GM21576 (cell line): Measurements from ENCODE around the gene ALKBH5.

Experiments
- ATAC-seq: cut with Tn5 transposase; IDR thresholded peaks from one replicate; pipeline ENCODE4 v1.9.1; 2021; ENCODE audit warnings: mild to moderate bottlenecking, moderate library complexity; ENCODE audit not compliant: unreplicated experiment

The ALKBH5 gene

GRCh38 chr17:18183334-18184142 lies at the start of gene ALKBH5:
ALKBH5 (plus strand) TSS chr17:18183828; CDS start chr17:18184244, 416 bp downstream.
- peak; percentile 79 for ATAC-seq

DNA sequence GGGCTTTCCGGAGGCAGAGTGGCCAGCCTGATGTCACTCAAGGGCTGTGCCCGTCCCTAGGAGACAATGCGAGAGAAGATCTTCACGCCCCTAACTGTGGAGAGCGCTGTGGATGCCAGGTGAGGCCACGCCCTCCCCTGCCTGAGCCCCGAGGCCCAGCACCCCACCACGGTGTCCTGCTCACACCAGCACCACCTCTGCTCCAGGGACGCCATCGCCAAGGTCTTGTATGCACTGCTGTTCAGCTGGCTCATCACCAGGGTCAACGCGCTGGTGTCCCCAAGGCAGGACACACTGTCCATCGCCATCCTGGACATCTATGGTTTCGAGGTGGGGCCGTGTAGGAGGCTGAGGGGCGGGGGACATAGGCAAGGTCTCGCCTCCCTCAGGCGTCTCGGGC lies 47.3 kb upstream of the ALKBH5 start:
- ATAC-seq = no peak

GRCh38 chr17:18138065-18138749 lies 45.4 kb upstream of the ALKBH5 start:
- no peak for ATAC-seq

DNA sequence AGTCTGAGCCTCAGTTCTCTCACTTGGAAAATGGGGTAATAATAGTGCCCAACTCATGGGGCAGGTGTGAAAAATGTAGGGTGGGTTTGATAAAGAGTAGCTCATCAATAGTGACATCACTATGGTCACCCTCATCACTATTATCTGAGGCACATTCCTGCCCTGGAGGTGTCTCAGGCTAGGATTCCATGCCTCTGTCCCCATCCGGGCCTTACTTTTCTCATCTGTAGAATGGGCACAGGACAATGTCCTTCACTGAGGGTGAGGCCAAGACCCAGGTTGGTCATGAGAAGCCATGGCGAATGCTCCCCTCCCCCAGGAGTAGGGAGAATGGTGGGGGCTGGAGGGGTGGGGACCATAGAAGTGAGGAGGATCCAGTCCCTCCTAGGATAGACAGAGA lies 44.5 kb upstream of the ALKBH5 start:
- ATAC-seq = no peak

DNA sequence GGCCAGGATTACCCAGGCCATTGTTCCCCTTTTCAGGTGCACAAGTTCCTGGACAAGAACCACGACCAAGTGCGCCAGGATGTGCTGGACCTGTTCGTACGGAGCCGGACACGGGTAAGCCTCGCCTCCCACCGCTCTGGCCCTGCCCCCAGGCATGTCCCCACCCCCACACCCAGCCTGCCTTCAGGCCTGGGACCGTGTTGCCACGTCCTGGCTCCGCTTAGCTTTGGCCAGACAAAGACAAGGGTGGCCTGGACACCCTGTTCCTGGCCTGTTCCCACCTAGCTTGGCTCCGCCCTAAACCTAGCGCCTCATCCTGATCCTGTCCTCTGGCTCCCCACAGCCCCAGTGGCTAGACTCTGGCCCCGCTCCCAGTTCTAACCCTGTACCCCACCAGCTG lies 44.1 kb upstream of the ALKBH5 start:
- no peak for ATAC-seq

- ATAC-seq = no peak
These were observed 43.7 kb upstream of the ALKBH5 start for GRCh38 chr17:18139949-18140348.

DNA sequence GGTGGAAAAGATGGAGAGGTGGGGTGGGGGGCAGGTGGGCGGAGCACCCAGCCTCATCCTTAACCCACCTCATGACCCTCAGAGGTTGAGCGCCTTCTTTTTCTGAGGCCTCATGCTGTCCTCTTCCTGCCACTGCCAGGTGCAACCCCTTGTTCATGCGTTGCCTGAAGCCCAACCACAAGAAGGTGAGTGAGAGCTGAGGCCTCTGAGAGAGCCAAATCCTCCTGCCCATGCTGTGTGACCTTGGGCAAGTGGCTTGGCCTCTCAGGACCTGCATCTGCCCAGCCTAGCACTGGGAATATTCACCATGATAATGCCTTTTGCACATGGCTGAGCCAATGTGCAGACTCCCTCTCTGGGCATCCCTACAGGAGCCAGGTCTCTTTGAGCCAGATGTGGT lies 43.0 kb upstream of the ALKBH5 start:
- no peak for ATAC-seq

DNA sequence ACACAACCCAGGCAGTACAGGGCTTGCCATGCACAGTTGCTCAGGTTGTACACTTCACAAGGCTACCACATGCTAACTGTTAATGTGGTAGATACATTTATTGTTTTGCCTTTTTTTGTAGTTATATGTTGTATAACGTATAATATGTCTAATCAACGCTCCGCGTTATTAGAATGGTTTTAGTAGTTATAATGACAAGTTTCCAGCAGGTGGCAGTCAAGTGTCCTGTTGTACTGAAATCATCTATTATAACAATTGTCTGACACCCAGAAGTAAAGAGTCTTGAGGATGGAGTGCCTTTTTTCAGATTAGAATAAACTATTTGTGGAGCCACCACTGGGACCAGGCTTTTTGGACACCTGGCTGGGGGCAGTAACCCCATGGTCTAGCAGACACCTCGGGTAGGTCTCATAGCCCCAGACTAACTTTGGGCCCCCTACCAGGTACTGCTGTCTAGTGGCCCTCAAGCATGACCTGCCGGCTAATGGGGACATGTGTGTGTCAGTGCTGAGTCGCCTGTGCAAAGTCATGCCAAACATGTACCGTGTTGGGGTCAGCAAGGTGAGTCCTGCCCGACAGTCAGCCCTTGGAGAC lies 42.3 kb upstream of the ALKBH5 start:
- ATAC-seq = no peak

DNA sequence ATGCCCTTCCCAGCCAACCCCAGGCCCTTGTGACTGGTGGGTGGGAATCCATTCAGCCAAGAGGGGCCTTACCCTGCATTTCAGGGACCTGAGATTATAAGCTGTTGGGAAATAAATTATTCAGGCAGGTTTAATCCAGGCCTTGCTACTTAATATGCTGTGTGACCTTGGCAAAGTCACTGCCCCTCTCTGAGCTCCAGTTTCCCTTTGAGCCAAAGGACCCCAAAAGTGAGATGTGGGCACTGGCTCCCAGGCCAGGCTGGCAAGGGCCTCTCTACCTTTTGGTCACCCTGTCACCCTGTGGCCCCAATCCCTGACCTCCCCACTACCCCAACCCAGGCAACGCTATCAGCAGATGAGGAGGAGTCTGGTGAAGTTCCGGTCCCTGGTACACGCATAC lies 41.2 kb upstream of the ALKBH5 start:
- no peak for ATAC-seq

- ATAC-seq = no peak
These were observed 40.3 kb upstream of the ALKBH5 start for GRCh38 chr17:18143044-18143936.

DNA sequence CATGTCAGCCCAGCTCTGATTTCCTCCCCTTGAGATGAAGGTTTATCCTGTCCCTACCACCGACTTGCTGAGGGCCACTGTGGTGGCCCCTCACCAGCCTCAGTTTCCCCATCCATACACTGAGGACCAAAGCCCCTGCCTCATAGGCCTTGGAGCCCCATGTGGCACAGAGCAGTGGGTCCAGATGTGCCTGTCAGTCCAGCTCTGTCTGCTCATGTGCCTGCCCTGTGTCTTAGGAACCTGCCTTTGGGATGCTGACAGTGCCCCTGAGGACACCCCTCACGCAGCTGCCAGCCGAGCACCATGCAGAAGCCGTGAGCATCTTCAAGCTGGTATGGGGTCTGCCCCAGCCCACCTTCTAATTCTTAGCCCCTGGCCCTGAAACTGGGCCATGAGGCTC lies 39.4 kb upstream of the ALKBH5 start:
- no peak for ATAC-seq

DNA sequence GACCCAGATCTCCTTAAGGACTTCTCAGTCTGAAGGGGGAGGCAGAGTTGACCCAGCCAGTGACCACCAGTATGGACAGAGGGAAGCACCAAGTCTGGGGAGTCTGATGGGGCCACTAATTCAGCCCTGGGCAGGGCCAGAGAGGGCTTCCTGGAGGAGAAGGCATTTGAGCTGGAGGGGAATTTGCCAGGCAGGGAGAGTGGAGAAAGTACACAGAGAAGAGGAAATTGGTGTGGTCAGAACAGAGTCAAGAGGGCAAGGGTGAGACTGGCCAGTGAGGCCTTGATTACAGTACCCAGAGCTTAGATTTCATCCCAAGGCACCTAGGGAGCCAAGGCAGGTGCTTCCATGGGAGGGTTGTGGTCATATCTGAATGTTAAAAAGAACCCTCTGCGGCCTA lies 38.8 kb upstream of the ALKBH5 start:
- ATAC-seq = no peak

GRCh38 chr17:18145811-18146210 lies 37.8 kb upstream of the ALKBH5 start:
- no peak for ATAC-seq

- no peak for ATAC-seq
These were observed 37.4 kb upstream of the ALKBH5 start for GRCh38 chr17:18146259-18146658.

DNA sequence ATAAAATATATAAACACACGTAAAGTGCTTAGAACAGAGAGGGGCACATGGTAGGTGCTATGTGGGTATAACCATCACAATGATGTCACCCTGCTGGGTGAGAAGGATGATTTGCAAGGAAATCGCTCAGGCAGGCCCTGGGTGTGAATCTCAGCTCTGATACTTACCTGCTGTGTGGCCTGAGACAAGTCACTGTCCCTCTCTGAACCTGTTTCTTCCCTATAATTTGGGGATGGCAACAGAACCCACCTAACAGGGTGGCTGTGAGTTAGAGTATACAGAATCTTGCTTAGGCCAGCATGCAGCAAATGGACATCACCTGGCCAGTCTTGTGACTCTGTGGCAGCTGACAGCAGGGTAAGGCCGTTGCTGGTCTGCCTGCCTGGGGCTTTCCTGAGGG lies 36.6 kb upstream of the ALKBH5 start:
- no peak for ATAC-seq

- ATAC-seq = no peak
These were observed 35.0 kb upstream of the ALKBH5 start for GRCh38 chr17:18148586-18148985.

GRCh38 chr17:18151290-18151689 lies 32.3 kb upstream of the ALKBH5 start:
- no peak for ATAC-seq

- ATAC-seq = no peak
These were observed 28.4 kb upstream of the ALKBH5 start for GRCh38 chr17:18155179-18155578.

DNA sequence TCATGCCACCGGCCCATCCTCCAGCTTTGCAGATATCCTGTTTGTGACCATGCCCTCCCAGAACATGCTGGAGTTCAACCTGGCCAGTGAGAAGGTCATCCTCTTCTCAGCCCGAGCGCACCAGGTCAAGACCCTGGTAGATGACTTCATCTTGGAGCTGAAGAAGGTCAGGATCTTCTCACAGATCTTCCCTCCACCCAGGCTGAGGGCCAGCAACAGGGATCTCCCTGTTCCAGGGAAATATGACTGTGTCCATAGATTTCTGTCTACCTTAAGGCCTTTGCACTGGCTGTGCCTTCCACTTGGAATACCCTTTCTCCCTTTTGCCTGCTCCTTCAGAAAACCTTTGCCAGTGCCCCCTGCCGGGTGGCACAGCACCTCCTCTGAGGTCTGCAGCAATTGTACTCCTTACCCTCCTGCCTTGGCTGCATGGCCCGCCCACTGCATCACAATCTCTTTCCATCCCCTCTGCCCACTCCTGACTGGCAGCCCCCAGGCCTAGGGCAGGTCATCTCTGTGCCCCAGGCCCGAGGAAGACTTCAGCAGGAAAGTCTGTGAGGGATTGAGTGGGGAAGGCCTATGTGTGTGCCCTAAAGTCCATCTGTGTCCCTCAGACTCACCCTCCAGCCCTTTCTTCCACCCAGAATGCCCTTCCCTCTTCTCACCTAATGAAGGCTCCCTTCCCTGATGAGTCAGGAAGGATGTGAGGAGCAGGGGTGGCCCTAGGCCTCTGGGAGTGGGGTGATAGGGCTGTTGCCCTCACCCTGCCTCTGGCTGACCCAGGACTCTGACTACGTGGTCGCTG lies 27.3 kb upstream of the ALKBH5 start:
- no peak for ATAC-seq

DNA sequence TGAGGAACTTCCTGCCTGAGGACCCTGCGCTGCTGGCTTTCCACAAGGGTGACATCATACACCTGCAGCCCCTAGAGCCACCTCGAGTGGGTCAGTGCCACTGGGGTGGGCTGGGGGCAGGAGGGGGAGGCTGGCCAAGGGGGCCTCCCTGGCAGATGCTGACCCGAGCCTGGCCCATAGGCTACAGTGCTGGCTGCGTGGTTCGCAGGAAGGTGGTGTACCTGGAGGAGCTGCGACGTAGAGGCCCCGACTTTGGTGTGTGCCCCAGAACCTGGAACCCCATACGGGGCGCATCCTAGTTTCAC lies 26.7 kb upstream of the ALKBH5 start:
- ATAC-seq = no peak
